ENCODE results near the gene FAM131C.

Gene FAM131C

GRCh38 chr1:16072095-16072494 is 1.4 kb downstream of the FAM131C start:
- FAIRE-seq (no peak), DNase-seq (ENCODE audit: insufficient read length, low spot score) (no peak)
- no peak for TF ChIP-seq SPI1 (IDR thresholded peaks at IDR 0.05; ENCODE audit: low read depth, low read length)
- no peak for TF ChIP-seq PAX5 (IDR thresholded peaks at IDR 0.05; ENCODE audit: insufficient read depth, low read length, severe bottlenecking)
- no peak for TF ChIP-seq POLR2A (IDR thresholded peaks at IDR 0.05; ENCODE audit: low read depth, low read length)
- TF ChIP-seq POLR2AphosphoS5 (IDR thresholded peaks at IDR 0.05; ENCODE audit: low read depth, low read length), result no peak
- no peak for TF ChIP-seq TAF1 (IDR thresholded peaks at IDR 0.05; ENCODE audit: low read depth, low read length)
- TF ChIP-seq POU2F2 (IDR thresholded peaks at IDR 0.05; ENCODE audit: low read depth, low read length), result no peak

GRCh38 chr1:16071614-16072013 is 1.8 kb downstream of the FAM131C start:
- DNase-seq (ENCODE audit: insufficient read length, low spot score), result no peak
- no peak for TF ChIP-seq POU2F2 (IDR thresholded peaks at IDR 0.05; ENCODE audit: low read depth, low read length)
- no peak for TF ChIP-seq TAF1 (IDR thresholded peaks at IDR 0.05; ENCODE audit: low read depth, low read length)
- TF ChIP-seq PAX5 (IDR thresholded peaks at IDR 0.05; ENCODE audit: insufficient read depth, low read length, severe bottlenecking), result no peak
- FAIRE-seq, result no peak

- DNase-seq (ENCODE audit: insufficient read length, low spot score) (no peak), FAIRE-seq (no peak)
- no peak for TF ChIP-seq PAX5 (IDR thresholded peaks at IDR 0.05; ENCODE audit: insufficient read depth, low read length, severe bottlenecking)
- TF ChIP-seq SPI1 (IDR thresholded peaks at IDR 0.05; ENCODE audit: low read depth, low read length), result no peak
- TF ChIP-seq POU2F2 (IDR thresholded peaks at IDR 0.05; ENCODE audit: low read depth, low read length), result no peak
- TF ChIP-seq POLR2A (IDR thresholded peaks at IDR 0.05; ENCODE audit: low read depth, low read length), result no peak
- TF ChIP-seq TAF1 (IDR thresholded peaks at IDR 0.05; ENCODE audit: low read depth, low read length), result no peak
- no peak for TF ChIP-seq POLR2AphosphoS5 (IDR thresholded peaks at IDR 0.05; ENCODE audit: low read depth, low read length)
Observed at GRCh38 chr1:16070640-16071355, 2.7 kb downstream of the FAM131C start.

DNA sequence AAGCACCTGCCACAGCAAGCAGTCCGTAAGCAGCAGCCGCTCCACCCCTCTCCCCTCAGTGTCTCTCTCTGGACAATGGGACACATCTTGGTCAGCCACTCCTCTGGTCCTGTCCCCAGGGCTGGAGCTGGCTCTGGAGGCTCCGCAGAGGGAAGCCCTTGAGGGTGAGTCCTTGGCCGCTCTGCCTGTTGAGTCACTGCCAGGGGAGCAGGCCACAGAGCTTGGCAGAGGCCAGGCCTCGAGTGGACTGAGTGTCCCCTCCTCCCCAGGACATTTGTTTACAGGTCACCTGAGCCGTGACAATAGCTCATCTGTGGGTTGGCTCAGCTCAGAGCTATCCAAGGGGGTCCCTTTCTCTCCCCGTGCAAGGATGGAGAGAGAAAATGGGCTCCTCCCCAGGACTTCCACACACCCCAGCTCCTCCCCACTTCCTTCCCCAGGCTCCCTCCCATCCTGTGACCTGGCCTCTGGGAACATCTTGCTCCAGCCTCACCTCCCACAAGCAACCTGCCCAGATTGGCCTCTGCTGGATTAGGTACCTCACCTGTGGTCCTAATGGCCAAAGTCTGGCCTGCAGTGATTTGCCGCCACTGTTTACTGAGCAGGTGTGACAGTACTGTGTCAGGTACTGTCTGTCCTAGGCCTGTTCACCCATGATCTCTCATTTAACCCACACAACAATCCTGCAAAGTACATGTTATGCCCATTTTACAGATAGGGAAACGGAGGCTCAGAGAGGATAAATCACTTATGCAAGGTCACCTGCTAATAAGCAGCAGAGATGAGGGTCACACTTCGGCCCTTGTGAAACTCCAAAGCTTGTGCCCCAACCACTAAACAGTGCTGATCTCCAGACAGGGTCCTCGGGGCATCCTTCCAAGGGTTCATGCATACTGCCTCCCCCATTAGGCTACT is 4.8 kb downstream of the FAM131C start:
- FAIRE-seq (no peak), DNase-seq (ENCODE audit: insufficient read length, low spot score) (no peak)
- no peak for TF ChIP-seq POU2F2 (IDR thresholded peaks at IDR 0.05; ENCODE audit: low read depth, low read length)
- no peak for TF ChIP-seq TAF1 (IDR thresholded peaks at IDR 0.05; ENCODE audit: low read depth, low read length)
- TF ChIP-seq POLR2AphosphoS5 (IDR thresholded peaks at IDR 0.05; ENCODE audit: low read depth, low read length), result no peak
- no peak for TF ChIP-seq SPI1 (IDR thresholded peaks at IDR 0.05; ENCODE audit: low read depth, low read length)
- TF ChIP-seq POLR2A (IDR thresholded peaks at IDR 0.05; ENCODE audit: low read depth, low read length), result no peak
- no peak for TF ChIP-seq PAX5 (IDR thresholded peaks at IDR 0.05; ENCODE audit: insufficient read depth, low read length, severe bottlenecking)

GRCh38 chr1:16067933-16068332 is 5.5 kb downstream of the FAM131C start:
- TF ChIP-seq PAX5 (IDR thresholded peaks at IDR 0.05; ENCODE audit: insufficient read depth, low read length, severe bottlenecking) (no peak), TAF1 (IDR thresholded peaks at IDR 0.05; ENCODE audit: low read depth, low read length) (no peak), POU2F2 (IDR thresholded peaks at IDR 0.05; ENCODE audit: low read depth, low read length) (no peak), SPI1 (IDR thresholded peaks at IDR 0.05; ENCODE audit: low read depth, low read length) (no peak), POLR2AphosphoS5 (IDR thresholded peaks at IDR 0.05; ENCODE audit: low read depth, low read length) (no peak), POLR2A (IDR thresholded peaks at IDR 0.05; ENCODE audit: low read depth, low read length) (no peak)
- DNase-seq (ENCODE audit: insufficient read length, low spot score) (no peak), FAIRE-seq (no peak)

DNA sequence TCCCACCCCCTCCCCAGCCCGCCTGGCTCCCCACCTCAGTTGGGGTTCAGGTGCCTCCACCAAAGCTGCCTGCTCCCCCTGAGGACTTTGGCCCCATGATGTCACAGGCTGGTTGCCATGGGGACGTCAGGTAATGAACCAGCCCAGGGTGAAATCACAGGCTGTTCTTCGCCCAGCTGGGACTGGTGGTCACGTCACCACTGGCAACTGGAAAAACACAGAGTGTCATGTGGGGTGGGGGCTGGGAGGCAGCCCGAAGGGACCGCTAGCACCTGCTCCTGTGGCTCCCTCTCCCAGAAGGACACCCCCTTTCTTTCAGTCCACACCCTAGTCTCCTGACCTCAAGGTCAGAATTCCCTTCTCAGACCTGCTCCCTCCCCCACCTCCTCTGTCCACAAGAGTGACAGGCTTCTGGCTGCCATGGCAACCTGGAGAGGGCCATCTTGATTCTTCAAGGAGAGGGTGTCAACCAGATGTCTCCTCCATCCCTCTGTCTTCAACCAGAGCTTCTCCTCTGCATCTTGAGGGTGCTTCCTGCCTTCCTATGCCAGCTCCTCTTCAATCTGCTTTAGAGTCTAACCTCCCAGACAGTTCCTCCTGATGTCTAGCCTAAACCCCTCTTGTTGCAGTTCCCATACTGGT is 6.2 kb downstream of the FAM131C start:
- no peak for FAIRE-seq
- TF ChIP-seq POLR2AphosphoS5 (IDR thresholded peaks at IDR 0.05; ENCODE audit: low read depth, low read length) (no peak), POLR2A (IDR thresholded peaks at IDR 0.05; ENCODE audit: low read depth, low read length) (no peak), POU2F2 (IDR thresholded peaks at IDR 0.05; ENCODE audit: low read depth, low read length) (no peak), SPI1 (IDR thresholded peaks at IDR 0.05; ENCODE audit: low read depth, low read length) (no peak), PAX5 (IDR thresholded peaks at IDR 0.05; ENCODE audit: insufficient read depth, low read length, severe bottlenecking) (no peak), TAF1 (IDR thresholded peaks at IDR 0.05; ENCODE audit: low read depth, low read length) (no peak)
- DNase-seq (ENCODE audit: insufficient read length, low spot score), result no peak

DNA sequence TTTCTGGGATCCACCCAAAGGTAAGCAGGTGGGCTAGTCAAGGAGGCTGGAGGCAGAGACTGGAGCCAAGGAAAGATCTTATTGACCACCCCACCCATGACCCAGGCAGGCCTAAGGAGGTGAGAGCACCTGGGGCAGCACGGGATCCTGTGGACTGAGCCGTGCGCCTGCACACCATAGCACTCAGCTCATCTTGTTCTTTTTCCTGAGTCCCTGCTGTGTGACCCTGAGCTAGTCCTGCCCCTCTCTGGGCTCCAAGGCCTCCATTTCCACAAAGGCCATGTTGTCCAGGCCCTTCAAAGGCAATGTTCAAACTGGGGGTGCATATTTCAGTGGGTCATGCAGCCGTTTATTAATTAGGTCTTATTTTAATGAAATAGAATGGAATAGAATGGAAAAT is 7.2 kb downstream of the FAM131C start:
- FAIRE-seq, result no peak
- no peak for DNase-seq (ENCODE audit: insufficient read length, low spot score)
- TF ChIP-seq SPI1 (IDR thresholded peaks at IDR 0.05; ENCODE audit: low read depth, low read length) (no peak), TAF1 (IDR thresholded peaks at IDR 0.05; ENCODE audit: low read depth, low read length) (no peak), POLR2A (IDR thresholded peaks at IDR 0.05; ENCODE audit: low read depth, low read length) (no peak)

- FAIRE-seq (no peak), DNase-seq (ENCODE audit: insufficient read length, low spot score) (no peak)
- TF ChIP-seq SPI1 (IDR thresholded peaks at IDR 0.05; ENCODE audit: low read depth, low read length) (no peak), POLR2AphosphoS5 (IDR thresholded peaks at IDR 0.05; ENCODE audit: low read depth, low read length) (no peak), TAF1 (IDR thresholded peaks at IDR 0.05; ENCODE audit: low read depth, low read length) (no peak), POLR2A (IDR thresholded peaks at IDR 0.05; ENCODE audit: low read depth, low read length) (no peak), POU2F2 (IDR thresholded peaks at IDR 0.05; ENCODE audit: low read depth, low read length) (no peak), PAX5 (IDR thresholded peaks at IDR 0.05; ENCODE audit: insufficient read depth, low read length, severe bottlenecking) (no peak)
Observed at GRCh38 chr1:16065269-16065576, 8.2 kb downstream of the FAM131C start.

GRCh38 chr1:16064536-16065268 is 8.7 kb downstream of the FAM131C start:
- FAIRE-seq (no peak), DNase-seq (ENCODE audit: insufficient read length, low spot score) (no peak)
- no peak for TF ChIP-seq PAX5 (IDR thresholded peaks at IDR 0.05; ENCODE audit: insufficient read depth, low read length, severe bottlenecking)
- TF ChIP-seq SPI1 (IDR thresholded peaks at IDR 0.05; ENCODE audit: low read depth, low read length), result no peak
- TF ChIP-seq POLR2A (IDR thresholded peaks at IDR 0.05; ENCODE audit: low read depth, low read length), result no peak
- no peak for TF ChIP-seq TAF1 (IDR thresholded peaks at IDR 0.05; ENCODE audit: low read depth, low read length)
- TF ChIP-seq POU2F2 (IDR thresholded peaks at IDR 0.05; ENCODE audit: low read depth, low read length), result no peak
- TF ChIP-seq POLR2AphosphoS5 (IDR thresholded peaks at IDR 0.05; ENCODE audit: low read depth, low read length), result no peak

All from GM12891 (cell line).